GM04504 (cell line): ENCODE measurements around the gene INTS13.
"Not testable (repeated sequence)": the region's sequence is repeated elsewhere in the genome, so short reads cannot be mapped to it uniquely, and the experiment has no call there.

Experiments used
- DNase-seq: peaks from one replicate; pipeline ENCODE4 v3.0.0-alpha.2; 2012; ENCODE audit warnings: low read depth

The INTS13 gene

GRCh38 chr12:26937863-26938700 is at the start of gene INTS13, which contains the start of gene FGFR1OP2:
Gene INTS13, minus strand, starts transcription at chr12:26937981. Its CDS starts 1,178 bp downstream, at chr12:26936803.
Gene FGFR1OP2, plus strand, starts transcription at chr12:26938470. Its CDS starts 15,689 bp downstream, at chr12:26954159.
- DNase-seq, result peak; percentile 99

- DNase-seq, result no peak
These were observed 45.1 kb upstream of the INTS13 start for GRCh38 chr12:26982866-26983265.

GRCh38 chr12:26979733-26980132 is 42.0 kb upstream of the INTS13 start:
- DNase-seq, result no peak

- DNase-seq, result no peak
These were observed 41.0 kb upstream of the INTS13 start for GRCh38 chr12:26978801-26979200.

GRCh38 chr12:26976687-26977086 is 38.9 kb upstream of the INTS13 start:
- no peak for DNase-seq

DNA sequence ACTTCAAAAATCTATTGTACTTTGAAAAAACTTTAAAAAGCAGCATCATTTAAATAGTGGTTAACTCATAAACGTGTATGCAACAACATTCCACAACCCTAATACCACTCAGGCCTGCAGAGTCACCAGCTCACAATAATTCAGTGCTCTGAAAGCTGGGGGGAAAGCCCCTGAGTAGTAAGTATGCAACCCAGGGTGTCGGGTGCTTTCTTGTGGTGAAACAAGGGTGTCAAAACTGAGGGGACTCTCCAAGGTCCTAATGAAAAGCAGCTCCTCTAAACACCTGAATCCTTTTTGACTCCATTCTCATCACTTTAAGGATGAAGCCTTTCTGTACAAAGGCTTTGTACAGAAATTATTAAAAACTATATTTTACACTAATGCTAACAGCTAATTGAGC is 34.2 kb upstream of the INTS13 start:
- DNase-seq, result no peak

GRCh38 chr12:26970136-26970535 is 32.4 kb upstream of the INTS13 start:
- DNase-seq, result no peak

- no peak for DNase-seq
These were observed 29.1 kb upstream of the INTS13 start for GRCh38 chr12:26966842-26967241.

DNA sequence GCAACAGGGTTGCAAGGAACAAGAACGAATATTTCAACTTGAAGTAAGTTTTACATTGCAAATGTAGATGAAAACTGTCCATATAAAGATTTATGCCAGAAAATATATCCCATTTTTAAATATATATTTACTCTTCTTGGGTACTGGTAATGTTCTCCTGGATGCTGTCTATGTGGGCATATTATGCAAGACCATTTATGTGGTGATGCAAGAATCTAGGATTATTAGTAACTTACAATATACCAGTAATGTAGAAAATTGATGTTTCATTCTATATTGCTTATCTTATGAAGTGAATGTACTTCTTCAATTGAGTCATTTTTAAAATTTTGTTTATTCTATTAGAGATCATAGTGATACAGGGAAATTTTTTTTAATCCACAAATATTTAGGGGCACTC is 25.6 kb upstream of the INTS13 start:
- no peak for DNase-seq

- no peak for DNase-seq
These were observed 24.0 kb upstream of the INTS13 start for GRCh38 chr12:26961803-26962202.

DNA sequence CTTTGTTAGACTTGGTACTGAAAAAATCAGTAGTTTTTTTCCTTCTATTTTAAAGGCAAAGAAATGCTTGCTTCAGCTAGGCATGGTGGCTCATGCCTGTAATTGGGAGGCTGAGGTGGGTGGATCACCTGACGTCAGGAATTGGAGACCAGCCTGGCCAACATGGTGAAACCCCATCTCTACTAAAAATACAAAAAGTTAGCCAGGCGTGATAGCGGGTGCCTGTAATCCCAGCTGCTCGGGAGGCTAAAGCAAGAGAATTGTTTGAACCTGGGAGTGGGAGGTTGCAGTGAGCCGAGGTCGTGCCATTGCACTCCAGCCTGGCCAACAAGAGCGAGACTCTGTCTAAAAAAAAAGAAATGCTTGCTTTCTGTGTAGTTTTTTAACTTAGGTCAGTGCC is 23.6 kb upstream of the INTS13 start:
- not testable (repeated sequence) for DNase-seq

GRCh38 chr12:26954027-26954426 is 16.2 kb upstream of the INTS13 start:
- DNase-seq, result no peak

DNA sequence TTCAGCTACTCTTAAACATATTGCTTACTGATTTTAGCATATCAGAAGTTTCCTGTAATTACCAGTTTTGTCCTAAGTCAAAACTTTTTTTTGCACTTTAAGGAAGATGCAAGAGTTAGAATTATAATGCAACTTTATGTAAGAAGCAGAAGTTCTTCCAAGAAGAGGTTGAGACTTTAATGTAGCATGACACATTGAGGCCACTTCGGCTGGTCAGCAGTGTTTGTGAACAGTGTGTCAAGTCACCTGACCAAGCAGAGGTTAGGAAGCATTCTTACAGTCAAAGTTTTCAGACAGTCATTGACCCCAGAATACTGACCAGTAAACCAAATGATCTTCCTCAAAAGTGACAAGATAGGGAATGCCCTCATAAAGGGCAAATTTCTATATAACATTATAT is 15.7 kb upstream of the INTS13 start:
- DNase-seq, result no peak

DNA sequence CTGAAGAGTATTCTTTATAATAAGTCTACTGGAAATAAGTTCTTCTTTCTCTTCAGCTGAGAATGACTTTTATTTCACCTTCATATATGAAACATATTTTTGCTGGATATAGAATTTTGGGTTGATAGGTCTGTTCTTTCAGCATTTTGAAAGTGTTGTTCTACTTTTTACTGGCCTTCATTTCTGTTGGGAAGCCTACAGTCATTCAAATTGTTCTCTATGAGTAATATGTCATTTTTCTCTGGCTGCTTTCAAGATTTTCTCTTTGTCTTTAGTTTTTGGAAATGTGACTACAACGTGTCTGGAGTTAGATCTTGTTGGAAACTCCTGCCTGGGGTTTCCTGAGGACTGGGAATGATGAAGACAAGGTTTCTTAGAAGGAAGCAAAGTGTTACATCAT is 10.5 kb upstream of the INTS13 start:
- no peak for DNase-seq

DNA sequence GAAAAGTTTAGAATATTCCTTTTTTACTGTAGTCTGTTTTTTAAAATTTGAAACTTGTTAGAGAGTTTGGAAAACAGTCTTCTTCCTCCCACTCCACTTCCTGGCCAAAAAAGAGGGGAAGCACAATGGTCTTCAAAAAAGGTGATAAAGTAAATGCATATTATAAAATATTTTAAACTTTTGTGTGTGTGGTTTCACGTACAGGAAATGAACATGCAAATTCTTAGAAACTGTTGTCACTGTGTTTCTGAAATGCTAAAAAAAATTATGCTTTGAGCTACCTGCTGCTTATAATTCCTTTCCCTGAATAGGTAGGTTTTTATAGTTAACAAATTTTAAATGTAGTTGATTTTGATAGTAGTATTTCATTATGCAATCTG is 3.4 kb upstream of the INTS13 start:
- DNase-seq, result no peak

GRCh38 chr12:26940516-26941214 is 2.9 kb upstream of the INTS13 start:
- no peak for DNase-seq

DNA sequence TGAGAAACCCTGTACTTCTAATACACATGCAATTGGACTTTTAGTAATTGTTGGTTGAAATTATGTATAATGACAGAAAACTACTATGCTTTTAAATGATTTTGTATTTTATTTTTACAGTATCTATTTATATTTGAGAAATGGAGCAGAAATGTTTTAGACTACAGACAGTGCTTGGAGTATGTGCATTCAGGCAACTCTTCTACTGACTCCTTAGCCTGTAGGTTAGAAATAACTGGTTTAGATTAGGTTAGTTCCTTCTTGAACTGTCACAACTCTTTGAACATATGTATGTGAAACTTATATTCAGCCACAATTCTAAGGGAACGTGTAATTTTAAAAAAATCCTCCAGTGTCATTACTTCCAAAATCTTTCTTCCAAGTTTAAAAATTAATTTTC is 2.2 kb upstream of the INTS13 start:
- DNase-seq, result no peak

DNA sequence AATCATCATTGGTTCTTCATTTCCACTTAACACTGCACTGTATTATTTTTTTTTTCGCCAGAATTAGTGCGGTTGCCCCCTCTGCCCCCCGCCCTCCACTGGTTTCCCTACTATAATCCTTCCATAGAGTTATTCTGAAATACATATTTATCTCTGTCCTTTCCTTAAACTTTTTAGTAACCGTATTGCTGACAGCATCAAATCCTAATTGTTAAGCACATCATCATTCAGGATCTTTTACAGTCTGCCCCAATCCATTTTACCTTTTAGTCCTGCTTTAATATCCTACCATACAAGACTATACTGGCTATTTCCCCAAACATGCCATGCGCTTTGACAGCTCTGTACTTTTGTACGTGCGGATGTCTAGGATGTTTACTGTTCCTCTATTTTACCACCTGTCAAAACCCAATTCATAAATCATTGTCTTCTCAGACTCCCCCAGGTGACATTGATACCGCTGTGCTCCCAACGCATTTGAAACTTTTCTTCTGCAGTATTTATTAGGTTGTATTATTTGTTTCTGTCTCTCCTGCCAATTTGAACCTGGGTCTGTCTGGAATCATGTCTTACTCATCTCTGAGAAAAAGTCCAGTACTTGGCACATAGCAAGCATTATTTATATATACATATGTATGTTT is 1.5 kb upstream of the INTS13 start:
- DNase-seq, result no peak

- no peak for DNase-seq
These were observed 901 bp upstream of the INTS13 start for GRCh38 chr12:26938701-26939062.

- DNase-seq, result no peak
These were observed 328 bp downstream of the INTS13 start for GRCh38 chr12:26937443-26937862.

DNA sequence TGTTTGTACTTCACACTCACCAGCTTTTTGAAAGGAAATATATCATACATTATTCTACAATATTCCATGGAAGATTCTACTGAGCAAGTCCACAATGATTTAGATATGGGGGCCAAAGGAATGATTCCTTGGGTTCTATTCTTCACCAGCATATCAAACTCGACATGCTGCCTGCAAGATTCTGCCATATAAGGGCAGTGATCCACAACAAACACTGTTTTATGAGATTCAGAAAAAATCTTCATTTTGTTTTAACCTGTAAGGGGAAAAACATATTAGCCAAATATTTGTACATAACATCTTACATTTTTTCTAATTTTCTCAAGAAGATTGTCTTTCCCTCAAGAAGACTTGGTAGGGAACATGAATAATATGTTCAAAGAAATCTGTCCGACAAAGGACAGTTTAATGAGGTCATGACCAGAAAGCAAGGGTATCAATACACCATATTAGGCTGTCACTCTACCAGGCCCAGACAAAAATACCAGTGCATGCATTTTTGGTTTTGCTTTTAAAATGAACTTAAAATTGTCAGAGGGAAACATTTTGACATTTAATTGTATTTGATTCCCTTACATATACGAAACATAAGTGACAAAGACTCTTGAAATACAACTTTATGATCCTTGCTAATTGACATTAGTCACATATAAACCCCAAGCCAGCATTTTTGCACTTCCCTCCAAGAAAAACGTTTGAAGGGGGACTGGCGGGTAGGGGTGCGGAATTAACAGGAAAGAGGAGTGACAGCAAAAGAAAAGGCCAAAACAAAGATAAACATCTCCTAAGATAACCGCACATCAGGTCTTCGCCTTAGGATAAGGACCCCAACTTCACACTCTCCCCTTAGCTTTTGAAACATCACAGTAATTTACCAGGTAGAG is 980 bp downstream of the INTS13 start:
- DNase-seq, result no peak
